Ishikawa (cell line): ENCODE measurements around the gene ZEB2.

ENCODE experiments used
- EP300 ChIP-seq: IDR thresholded peaks from 2 replicates; pipeline ENCODE4 v1.6.1; 2012; ENCODE audit warnings: borderline replicate concordance
- TAF1 ChIP-seq: IDR thresholded peaks from 2 replicates; pipeline ENCODE4 v1.6.1; 2012; ENCODE audit warnings: low read depth, mild to moderate bottlenecking
- TCF12 ChIP-seq: IDR thresholded peaks from 2 replicates; pipeline ENCODE4 v1.6.1; 2012; ENCODE audit warnings: low read depth
- TEAD4 ChIP-seq: IDR thresholded peaks from 2 replicates; pipeline ENCODE4 v1.6.1; 2012
- YY1 ChIP-seq: IDR thresholded peaks from 2 replicates; pipeline ENCODE4 v1.6.1; 2012; ENCODE audit warnings: low read depth

GRCh38 chr2:144426355-144426754, 93.6 kb downstream of the ZEB2 start:
- TF ChIP-seq TEAD4 (no peak), TCF12 (no peak), YY1 (no peak), TAF1 (no peak), EP300 (no peak)
